CD14-positive monocyte (primary cell): ENCODE results near the gene ROBO1. TPM values are rescaled to one million over a fixed set of nuclear protein-coding genes. Genes with fewer than 3 reads are reported as not detected.

Experiments
- DNase-seq, 3 donors: peaks; one replicate each; pipeline ENCODE4 v3.0.0-alpha.2; 2011 to 2022
- H2AFZ ChIP-seq: 2 replicates; pipeline ENCODE4 v1.6.0; 2012; ENCODE audit warnings: mild to moderate bottlenecking, low read depth, low read length, inconsistent platforms; ENCODE audit not compliant: insufficient read depth, poor library complexity, severe bottlenecking
- H3K27ac ChIP-seq, 2 donors: 1 replicate in 1 of 2; 2 replicates in 1 of 2; pipeline ENCODE4 v1.5.1; 2012 to 2013; ENCODE audit warnings: low read length in 2 of 2, control low read depth in 1 of 2, inconsistent platforms in 1 of 2, low read depth in 1 of 2, mild to moderate bottlenecking in 1 of 2
- H3K27me3 ChIP-seq, 2 donors: one replicate each; pipeline versions ENCODE4 v1.6.0 to v1.6.1; 2011 to 2013; ENCODE audit warnings: low read length in 2 of 2; ENCODE audit not compliant: control insufficient read depth in 2 of 2, insufficient read depth in 2 of 2
- H3K36me3 ChIP-seq, 2 donors: replicated peaks in 1 of 2; 1 replicate in 1 of 2; 2 replicates in 1 of 2; pipeline versions ENCODE4 v1.5.1 to v1.6.1; 2012 to 2013; ENCODE audit warnings: low read length in 2 of 2, control low read depth in 1 of 2, inconsistent platforms in 1 of 2, mild to moderate bottlenecking in 1 of 2; ENCODE audit not compliant: insufficient read depth in 2 of 2, control insufficient read depth in 1 of 2
- H3K4me1 ChIP-seq, 2 donors: 1 replicate in 1 of 2; 2 replicates in 1 of 2; pipeline versions ENCODE4 v1.5.1 to v1.6.1; 2012 to 2013; ENCODE audit warnings: low read length in 2 of 2, control low read depth in 1 of 2, inconsistent platforms in 1 of 2, mild to moderate bottlenecking in 1 of 2, moderate library complexity in 1 of 2; ENCODE audit not compliant: insufficient read depth in 2 of 2, control insufficient read depth in 1 of 2
- H3K4me2 ChIP-seq: replicated peaks from 2 replicates; pipeline ENCODE3; 2012; ENCODE audit warnings: low read length, moderate library complexity, mild to moderate bottlenecking; ENCODE audit not compliant: poor library complexity, severe bottlenecking; ENCODE audit errors: extremely low read depth
- H3K4me3 ChIP-seq, 3 experiments: fragments of 200-600 bp in 1 of 3; sonication (generic) in 1 of 3; replicated peaks in 1 of 3; 1 replicate in 2 of 3; 2 replicates in 1 of 3; pipeline ENCODE4 v1.5.1; 2011 to 2013; ENCODE audit warnings: low read length in 3 of 3, mild to moderate bottlenecking in 3 of 3, control low read depth in 2 of 3, low read depth in 2 of 3, inconsistent platforms in 1 of 3, moderate library complexity in 1 of 3
- H3K79me2 ChIP-seq: 2 replicates; pipeline ENCODE4 v1.6.0; 2012; ENCODE audit warnings: mild to moderate bottlenecking, control low read depth, inconsistent platforms, low read length, moderate library complexity; ENCODE audit not compliant: insufficient read depth
- H3K9ac ChIP-seq: 2 replicates; pipeline ENCODE4 v1.6.0; 2017; ENCODE audit warnings: low read length, mild to moderate bottlenecking; ENCODE audit not compliant: insufficient read depth, poor library complexity, severe bottlenecking
- H3K9me3 ChIP-seq, 2 donors: replicated peaks in 1 of 2; 1 replicate in 1 of 2; 2 replicates in 1 of 2; pipeline versions ENCODE4 v1.5.1 to v1.6.1; 2012 to 2013; ENCODE audit warnings: low read length in 2 of 2, control low read depth in 1 of 2; ENCODE audit not compliant: control insufficient read depth in 1 of 2, insufficient read depth in 1 of 2
- H4K20me1 ChIP-seq: 2 replicates; pipeline ENCODE4 v1.6.0; 2012; ENCODE audit warnings: mild to moderate bottlenecking, low read length, control low read depth, moderate library complexity; ENCODE audit not compliant: insufficient read depth
- H3K27ac Mint-ChIP-seq, 7 donors: one replicate each; pipeline ENCODE4 v1.8.0; 2020; ENCODE audit warnings: mild to moderate bottlenecking in 7 of 7, mixed read lengths in 7 of 7, moderate library complexity in 6 of 7, inconsistent platforms in 2 of 7
- H3K27me3 Mint-ChIP-seq, 3 donors: one replicate each; pipeline ENCODE4 v1.8.0; 2021 to 2022; ENCODE audit warnings: low read depth in 3 of 3, mild to moderate bottlenecking in 3 of 3, mixed read lengths in 3 of 3, moderate library complexity in 3 of 3, inconsistent platforms in 1 of 3
- H3K36me3 Mint-ChIP-seq, 2 donors: one replicate each; pipeline ENCODE4 v1.8.0; 2020; ENCODE audit warnings: mixed read lengths in 2 of 2, inconsistent platforms in 1 of 2, mild to moderate bottlenecking in 1 of 2
- H3K4me1 Mint-ChIP-seq: one replicate; pipeline ENCODE4 v1.8.0; 2020; ENCODE audit warnings: mild to moderate bottlenecking, mixed read lengths
- H3K4me3 Mint-ChIP-seq, 2 donors: one replicate each; pipeline ENCODE4 v1.8.0; 2020; ENCODE audit warnings: mild to moderate bottlenecking in 2 of 2, mixed read lengths in 2 of 2, moderate library complexity in 1 of 2
- H3K9me3 Mint-ChIP-seq, 7 donors: one replicate each; pipeline ENCODE4 v1.8.0; 2020 to 2022; ENCODE audit warnings: mixed read lengths in 7 of 7, mild to moderate bottlenecking in 6 of 7, moderate library complexity in 6 of 7, inconsistent platforms in 2 of 7
- CTCF ChIP-seq: fragments of 200-600 bp; IDR thresholded peaks from one replicate; pipeline ENCODE4 v1.8.0; 2022; ENCODE audit warnings: antibody characterized with exemption, mild to moderate bottlenecking
- WGBS: methylation state at CpG from one replicate; pipeline ENCODE4 v1.1.5; 2013; ENCODE audit warnings: missing lambda C conversion rate; ENCODE audit not compliant: insufficient coverage; 5-methylcytosine and 5-hydroxymethylcytosine counted together
- intact Hi-C, 2 donors: fragments of 100-400 bp; cut with micrococcal nuclease; formaldehyde crosslinking; loops; one replicate each; pipeline versions ENCODE4 v1.15.0 to v1.15.1; 2023
- polyA plus RNA-seq, 3 donors: library from polyadenylated mRNA; depleted of rRNA in 1 of 3; unstranded in 2 of 3; stranded (reverse) in 1 of 3; fragments of 300-500 nt in 2 of 3; fragments of >200 nt in 1 of 3; fragmentation: Illumina TruSeq in 2 of 3; gene quantifications; 1 replicate in 2 of 3; 2 replicates in 1 of 3; pipeline ENCODE4 v1.2.3, GENCODE V29; 2012 to 2021

The ROBO1 gene
- polyA plus RNA-seq, 3 donors: 0.09 to 0.10 TPM; not detected in 1

- H3K4me1 Mint-ChIP-seq: no peaks in the 10 kb centered on the region
- TF ChIP-seq CTCF: no peak
- Histone ChIP-seq H3K27me3 (no peaks in the 10 kb centered on the region), H3K4me1 (no peaks in the 10 kb centered on the region), H3K9me3 (no peaks in the 10 kb centered on the region), H3K79me2 (no peaks in the 10 kb centered on the region), H3K36me3 (no peaks in the 10 kb centered on the region), H3K4me3 (no peak overlapping the region), H3K9ac (no peak overlapping the region), H3K4me2 (no peak overlapping the region), H4K20me1 (no peaks in the 10 kb centered on the region), H2AFZ (no peak overlapping the region), H3K27ac (no peak overlapping the region)
- intact Hi-C loops: no loop called here
- DNase-seq: no peak
- no peak overlapping the region for H3K27ac Mint-ChIP-seq
- H3K9me3 Mint-ChIP-seq: no peaks in the 10 kb centered on the region
- no peaks in the 10 kb centered on the region for H3K27me3 Mint-ChIP-seq
- no peak overlapping the region for H3K4me3 Mint-ChIP-seq
- no CpG with 5 or more reads among the region's 4 CpGs for WGBS
- no peaks in the 10 kb centered on the region for H3K36me3 Mint-ChIP-seq
Measured at GRCh38 chr3:78990156-78990555, 777.6 kb downstream of the ROBO1 start.

- Histone ChIP-seq H3K36me3 (no peaks in the 10 kb centered on the region), H3K27ac (no peak overlapping the region), H3K9ac (no peak overlapping the region), H3K4me3 (no peak overlapping the region), H4K20me1 (no peaks in the 10 kb centered on the region), H3K27me3 (no peaks in the 10 kb centered on the region), H3K79me2 (no peaks in the 10 kb centered on the region), H3K4me2 (no peak overlapping the region), H3K4me1 (no peaks in the 10 kb centered on the region), H2AFZ (no peak overlapping the region), H3K9me3 (no peaks in the 10 kb centered on the region)
- no peaks in the 10 kb centered on the region for H3K4me1 Mint-ChIP-seq
- H3K36me3 Mint-ChIP-seq: no peaks in the 10 kb centered on the region
- intact Hi-C loops: no loop called here
- no peak for TF ChIP-seq CTCF
- H3K4me3 Mint-ChIP-seq: no peak overlapping the region
- peaks cover 0 to 3% (median 0%) of the 10 kb centered on the region in 7 donors for H3K9me3 Mint-ChIP-seq
- DNase-seq: no peak
- no peaks in the 10 kb centered on the region for H3K27me3 Mint-ChIP-seq
- H3K27ac Mint-ChIP-seq: no peak overlapping the region
Measured at GRCh38 chr3:78988324-78988723, 779.5 kb downstream of the ROBO1 start.
